ENCODE measurements around the gene EVA1C. TPM values are rescaled to one million over a fixed set of nuclear protein-coding genes. Genes with fewer than 3 reads are reported as not detected.

Gene EVA1C
- total and polyA plus RNA-seq, 2 donors from 2014 or later, result 13.8 to 63.4 TPM

DNA sequence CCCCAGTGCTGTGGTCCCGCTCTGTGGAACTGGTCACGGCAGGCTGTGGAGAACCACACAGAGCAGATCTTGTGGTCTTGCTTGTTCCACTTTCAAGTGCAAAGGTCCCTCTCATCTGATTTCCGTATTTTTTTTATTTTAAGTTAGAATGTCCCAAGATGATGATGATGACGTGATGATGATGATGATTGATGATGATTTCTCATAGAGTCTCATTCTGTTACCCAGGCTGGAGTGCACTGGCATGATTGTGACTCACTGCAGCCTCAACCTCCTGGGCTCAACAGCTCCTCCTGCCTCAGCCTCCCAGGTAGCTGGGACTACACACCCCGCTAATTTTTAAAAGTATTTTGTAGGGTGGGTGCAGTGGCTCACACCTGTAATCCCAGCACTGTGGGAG is 12.2 kb downstream of the EVA1C start:
- Histone ChIP-seq H3K9ac (ENCODE audit: low read length in 3 of 3) (no peak overlapping the region), H3K4me3 (ENCODE audit: low read length in 3 of 3) (no peak overlapping the region), H3K9me3 (ENCODE audit: control insufficient read depth in 2 of 3, insufficient read depth in 1 of 3, low read length in 3 of 3) (no peaks in the 10 kb centered on the region), H3K4me1 (ENCODE audit: control insufficient read depth in 2 of 3, insufficient read depth in 2 of 3, low read depth in 1 of 3, low read length in 3 of 3) (no peaks in the 10 kb centered on the region), H3K27ac (ENCODE audit: low read depth in 2 of 2, low read length in 2 of 2) (no peak overlapping the region), H3K27me3 (ENCODE audit: control insufficient read depth, insufficient read depth, low read length) (no peaks in the 10 kb centered on the region), H3K36me3 (ENCODE audit: control insufficient read depth in 2 of 3, insufficient read depth in 3 of 3, low read length in 3 of 3) (no peaks in the 10 kb centered on the region)
- DNase-seq, result no peak
- intact Hi-C loops (cut with DNase I), result no loop called here
- TF ChIP-seq, protein P1, sequence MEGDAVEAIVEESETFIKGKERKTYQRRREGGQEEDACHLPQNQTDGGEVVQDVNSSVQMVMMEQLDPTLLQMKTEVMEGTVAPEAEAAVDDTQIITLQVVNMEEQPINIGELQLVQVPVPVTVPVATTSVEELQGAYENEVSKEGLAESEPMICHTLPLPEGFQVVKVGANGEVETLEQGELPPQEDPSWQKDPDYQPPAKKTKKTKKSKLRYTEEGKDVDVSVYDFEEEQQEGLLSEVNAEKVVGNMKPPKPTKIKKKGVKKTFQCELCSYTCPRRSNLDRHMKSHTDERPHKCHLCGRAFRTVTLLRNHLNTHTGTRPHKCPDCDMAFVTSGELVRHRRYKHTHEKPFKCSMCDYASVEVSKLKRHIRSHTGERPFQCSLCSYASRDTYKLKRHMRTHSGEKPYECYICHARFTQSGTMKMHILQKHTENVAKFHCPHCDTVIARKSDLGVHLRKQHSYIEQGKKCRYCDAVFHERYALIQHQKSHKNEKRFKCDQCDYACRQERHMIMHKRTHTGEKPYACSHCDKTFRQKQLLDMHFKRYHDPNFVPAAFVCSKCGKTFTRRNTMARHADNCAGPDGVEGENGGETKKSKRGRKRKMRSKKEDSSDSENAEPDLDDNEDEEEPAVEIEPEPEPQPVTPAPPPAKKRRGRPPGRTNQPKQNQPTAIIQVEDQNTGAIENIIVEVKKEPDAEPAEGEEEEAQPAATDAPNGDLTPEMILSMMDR (IDR thresholded peaks at IDR 0.05; ENCODE audit: borderline replicate concordance, extremely low read depth, insufficient read depth), result no peak
- no peak for FAIRE-seq

DNA sequence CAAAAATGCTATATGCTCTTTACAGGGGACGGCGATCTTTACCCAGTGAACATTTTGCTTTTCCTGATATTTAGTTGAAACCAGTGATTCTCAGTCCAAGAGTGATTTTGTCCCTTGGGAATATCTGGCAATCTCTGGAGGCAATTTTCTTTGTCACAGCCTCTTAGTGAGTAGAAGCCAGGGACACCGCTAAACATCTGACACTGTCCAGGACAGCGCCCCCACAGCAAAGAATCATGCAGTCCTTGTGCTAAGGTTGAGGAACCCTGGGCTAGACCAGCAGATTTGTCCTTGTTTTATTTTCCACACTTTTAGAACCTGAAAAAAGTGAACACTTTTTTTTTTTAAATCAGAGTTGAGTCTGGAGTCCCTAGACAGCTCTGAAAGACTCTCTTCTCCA is 13.1 kb downstream of the EVA1C start:
- H3K27me3 ChIP-seq (ENCODE audit: control insufficient read depth, insufficient read depth, low read length), result no peaks in the 10 kb centered on the region
- intact Hi-C loops (cut with DNase I), result no loop called here
- H3K4me3 ChIP-seq (ENCODE audit: low read length in 3 of 3), result no peak overlapping the region
- TF ChIP-seq, protein P1 (IDR thresholded peaks at IDR 0.05; ENCODE audit: borderline replicate concordance, extremely low read depth, insufficient read depth), result no peak
- no peaks in the 10 kb centered on the region for H3K36me3 ChIP-seq (ENCODE audit: control insufficient read depth in 2 of 3, insufficient read depth in 3 of 3, low read length in 3 of 3)
- H3K9ac ChIP-seq (ENCODE audit: low read length in 3 of 3), result no peak overlapping the region
- H3K9me3 ChIP-seq (ENCODE audit: control insufficient read depth in 2 of 3, insufficient read depth in 1 of 3, low read length in 3 of 3), result no peaks in the 10 kb centered on the region
- H3K27ac ChIP-seq (ENCODE audit: low read depth in 2 of 2, low read length in 2 of 2), result no peak overlapping the region
- DNase-seq, result no peak
- H3K4me1 ChIP-seq (ENCODE audit: control insufficient read depth in 2 of 3, insufficient read depth in 2 of 3, low read depth in 1 of 3, low read length in 3 of 3), result no peaks in the 10 kb centered on the region
- FAIRE-seq, result no peak

- no peak overlapping the region for H3K4me3 ChIP-seq (ENCODE audit: low read length in 3 of 3)
- H3K4me1 ChIP-seq (ENCODE audit: control insufficient read depth in 2 of 3, insufficient read depth in 2 of 3, low read depth in 1 of 3, low read length in 3 of 3), result no peaks in the 10 kb centered on the region
- no peak overlapping the region for H3K27ac ChIP-seq (ENCODE audit: low read depth in 2 of 2, low read length in 2 of 2)
- no peaks in the 10 kb centered on the region for H3K9me3 ChIP-seq (ENCODE audit: control insufficient read depth in 2 of 3, insufficient read depth in 1 of 3, low read length in 3 of 3)
- DNase-seq, result no peak
- H3K9ac ChIP-seq (ENCODE audit: low read length in 3 of 3), result no peak overlapping the region
- TF ChIP-seq, protein P1 (IDR thresholded peaks at IDR 0.05; ENCODE audit: borderline replicate concordance, extremely low read depth, insufficient read depth), result no peak
- no peaks in the 10 kb centered on the region for H3K36me3 ChIP-seq (ENCODE audit: control insufficient read depth in 2 of 3, insufficient read depth in 3 of 3, low read length in 3 of 3)
- no peak for FAIRE-seq
- intact Hi-C loops (cut with DNase I), result no loop called here
- no peaks in the 10 kb centered on the region for H3K27me3 ChIP-seq (ENCODE audit: control insufficient read depth, insufficient read depth, low read length)
Observed at GRCh38 chr21:32426066-32426465, 13.6 kb downstream of the EVA1C start.

DNA sequence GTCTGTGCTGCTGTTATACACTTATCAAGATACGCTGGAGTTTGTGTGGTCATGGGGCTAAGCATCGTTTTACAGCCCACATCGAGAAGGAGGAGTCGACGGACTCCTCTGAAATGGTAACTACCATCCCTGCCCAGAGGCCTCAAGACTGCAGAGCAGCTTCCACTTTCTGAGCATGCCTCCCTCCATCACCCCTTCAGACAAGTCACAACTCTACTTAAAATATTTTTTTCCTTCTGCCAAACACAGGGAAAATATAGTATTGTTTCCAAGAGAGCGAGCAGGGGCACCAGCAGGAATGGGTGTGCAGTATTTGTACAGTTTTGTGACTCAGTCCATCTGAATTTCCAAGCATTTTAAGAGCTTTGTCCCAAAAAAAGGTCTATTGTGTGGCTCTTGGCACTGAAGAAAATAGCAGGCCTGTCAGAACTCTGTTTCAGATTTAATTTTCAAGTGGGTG is 14.1 kb downstream of the EVA1C start:
- intact Hi-C loops (cut with DNase I), result no loop called here
- Histone ChIP-seq H3K36me3 (ENCODE audit: control insufficient read depth in 2 of 3, insufficient read depth in 3 of 3, low read length in 3 of 3) (no peaks in the 10 kb centered on the region), H3K9me3 (ENCODE audit: control insufficient read depth in 2 of 3, insufficient read depth in 1 of 3, low read length in 3 of 3) (no peaks in the 10 kb centered on the region), H3K4me3 (ENCODE audit: low read length in 3 of 3) (no peak overlapping the region), H3K9ac (ENCODE audit: low read length in 3 of 3) (no peak overlapping the region), H3K27ac (ENCODE audit: low read depth in 2 of 2, low read length in 2 of 2) (no peak overlapping the region), H3K4me1 (ENCODE audit: control insufficient read depth in 2 of 3, insufficient read depth in 2 of 3, low read depth in 1 of 3, low read length in 3 of 3) (no peaks in the 10 kb centered on the region), H3K27me3 (ENCODE audit: control insufficient read depth, insufficient read depth, low read length) (no peaks in the 10 kb centered on the region)
- TF ChIP-seq, protein P1 (IDR thresholded peaks at IDR 0.05; ENCODE audit: borderline replicate concordance, extremely low read depth, insufficient read depth), result no peak
- DNase-seq (no peak), FAIRE-seq (no peak)
